ENCODE data around the gene WDR64. TPM values are rescaled to one million over a fixed set of nuclear protein-coding genes. Genes with fewer than 3 reads are reported as not detected.

WDR64 gene
- total and polyA plus RNA-seq, 4 experiments from 2014 or later = 0.16 TPM; not detected in 3

- peaks cover 0 to 3% (median 0%) of the 10 kb centered on the region in 4 donors for H3K4me1 Mint-ChIP-seq
- H3K36me3 Mint-ChIP-seq = peaks cover 1 to 20% of the 10 kb centered on the region in 2 donors
- peaks cover 0 to 10% of the 10 kb centered on the region in 2 donors for H3K27me3 Mint-ChIP-seq
- ChIA-PET POLR2A (ENCODE audit: partially characterized antibody) (no interaction called here), CTCF (ENCODE audit: partially characterized antibody) (interaction anchor here (1.3 kb wide), 1 partner anchor 73 kb away, joined by 3 read pairs; no protein-coding TSS in a partner anchor)
- no peak overlapping the region for H3K4me3 Mint-ChIP-seq
- H3K4me3 ChIP-seq (ENCODE audit: low read length in 2 of 2) = no peak overlapping the region
- H3K27me3 ChIP-seq (ENCODE audit: insufficient read depth, low read length) = no peaks in the 10 kb centered on the region
- no peak overlapping the region for H3K27ac ChIP-seq (ENCODE audit: low read depth, low read length)
- no peaks in the 10 kb centered on the region for H3K4me1 ChIP-seq (ENCODE audit: insufficient read depth, low read length)
- H3K9me3 ChIP-seq (ENCODE audit: control insufficient read depth in 1 of 2, low read length in 2 of 2) = no peaks in the 10 kb centered on the region
- no peaks in the 10 kb centered on the region for H3K36me3 ChIP-seq (ENCODE audit: insufficient read depth, low read length)
- no peak for DNase-seq
- H3K9me3 Mint-ChIP-seq = peaks cover 0 to 4% (median 0%) of the 10 kb centered on the region in 8 donors
- intact Hi-C loops (cut with micrococcal nuclease) = no loop called here
- H3K27ac Mint-ChIP-seq = no peak overlapping the region
Measured at GRCh38 chr1:241684108-241684507, 32.0 kb downstream of the WDR64 start.

DNA sequence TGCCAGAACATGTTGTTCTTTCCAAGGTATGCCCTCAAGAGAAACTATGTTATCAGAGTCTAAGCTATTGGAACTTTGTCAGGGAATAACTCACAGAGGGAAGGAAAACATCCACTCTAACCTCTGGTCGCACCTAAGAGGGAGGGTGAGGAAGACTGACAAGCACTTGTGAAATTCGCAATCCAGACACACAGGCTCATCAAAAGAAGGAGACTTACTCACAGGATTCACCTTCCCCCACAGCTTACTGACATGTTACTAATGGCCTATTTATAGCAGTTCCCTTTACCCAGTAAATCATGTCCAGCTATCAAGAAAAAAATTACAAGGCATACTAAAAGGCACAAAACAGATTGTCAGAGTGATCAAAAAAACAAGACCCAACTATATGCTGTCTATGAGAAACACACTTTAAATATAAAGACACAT, 36.9 kb downstream of the WDR64 start:
- H3K4me3 Mint-ChIP-seq = no peak overlapping the region
- Histone ChIP-seq H3K27ac (ENCODE audit: low read depth, low read length) (no peak overlapping the region), H3K27me3 (ENCODE audit: insufficient read depth, low read length) (no peaks in the 10 kb centered on the region), H3K4me1 (ENCODE audit: insufficient read depth, low read length) (no peaks in the 10 kb centered on the region), H3K9me3 (ENCODE audit: control insufficient read depth in 1 of 2, low read length in 2 of 2) (no peaks in the 10 kb centered on the region), H3K36me3 (ENCODE audit: insufficient read depth, low read length) (no peaks in the 10 kb centered on the region), H3K4me3 (ENCODE audit: low read length in 2 of 2) (no peak overlapping the region)
- H3K36me3 Mint-ChIP-seq = peaks cover 0 to 1% of the 10 kb centered on the region in 2 donors
- DNase-seq = no peak
- intact Hi-C loops (cut with micrococcal nuclease) = no loop called here
- H3K9me3 Mint-ChIP-seq = peaks cover 0 to 3% (median 0%) of the 10 kb centered on the region in 8 donors
- POLR2A ChIA-PET (ENCODE audit: partially characterized antibody) = no interaction called here
- H3K27me3 Mint-ChIP-seq = peaks cover 0 to 14% of the 10 kb centered on the region in 2 donors
- H3K4me1 Mint-ChIP-seq = peaks cover 4 to 11% (median 6%) of the 10 kb centered on the region in 4 donors
- H3K27ac Mint-ChIP-seq = no peak overlapping the region
- CTCF ChIA-PET (ENCODE audit: partially characterized antibody) = no interaction called here

GRCh38 chr1:241695246-241696171, 43.4 kb downstream of the WDR64 start:
- H3K27me3 Mint-ChIP-seq = no peaks in the 10 kb centered on the region
- Histone ChIP-seq H3K27ac (ENCODE audit: low read depth, low read length) (no peak overlapping the region), H3K4me1 (ENCODE audit: insufficient read depth, low read length) (no peaks in the 10 kb centered on the region), H3K36me3 (ENCODE audit: insufficient read depth, low read length) (no peaks in the 10 kb centered on the region), H3K27me3 (ENCODE audit: insufficient read depth, low read length) (no peaks in the 10 kb centered on the region), H3K9me3 (ENCODE audit: control insufficient read depth in 1 of 2, low read length in 2 of 2) (no peaks in the 10 kb centered on the region), H3K4me3 (ENCODE audit: low read length in 2 of 2) (no peak overlapping the region)
- CTCF ChIA-PET (ENCODE audit: partially characterized antibody) = no interaction called here
- no peak overlapping the region for H3K4me3 Mint-ChIP-seq
- no peaks in the 10 kb centered on the region for H3K4me1 Mint-ChIP-seq
- H3K27ac Mint-ChIP-seq = no peak overlapping the region
- POLR2A ChIA-PET (ENCODE audit: partially characterized antibody) = no interaction called here
- DNase-seq = no peak
- H3K36me3 Mint-ChIP-seq = no peaks in the 10 kb centered on the region
- H3K9me3 Mint-ChIP-seq = peaks cover 0 to 3% (median 0%) of the 10 kb centered on the region in 8 donors
- intact Hi-C loops (cut with micrococcal nuclease) = no loop called here

DNA sequence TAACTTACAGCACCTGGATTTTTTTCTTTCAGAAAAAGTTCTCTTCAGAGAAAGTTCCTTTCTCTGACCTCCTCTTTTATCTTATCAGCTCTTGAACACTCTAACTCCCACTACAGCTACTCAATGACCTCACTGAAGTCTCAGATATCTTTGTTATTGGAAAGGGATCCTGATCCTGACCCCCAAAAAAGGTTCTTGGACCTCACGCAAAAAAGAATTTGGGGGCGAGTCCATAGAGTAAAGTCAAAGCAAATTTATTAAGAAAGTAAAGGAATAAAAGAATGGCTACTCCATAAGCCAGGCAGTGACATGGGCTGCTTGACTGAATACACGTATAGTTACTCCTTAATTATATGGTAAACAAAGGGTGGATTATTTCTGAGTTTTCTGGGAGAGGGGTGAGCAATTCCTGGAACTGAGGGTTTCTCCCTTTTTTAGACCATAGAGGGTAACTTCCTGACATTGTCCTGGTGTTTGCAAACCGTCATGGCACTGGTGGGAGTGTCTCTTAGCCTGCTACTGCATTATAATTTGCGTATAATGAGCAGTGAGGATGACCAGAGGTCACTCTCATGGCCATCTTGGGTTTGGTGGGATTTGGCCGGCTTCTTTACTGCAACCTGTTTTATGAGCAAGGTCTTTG, 44.2 kb downstream of the WDR64 start:
- H3K4me3 ChIP-seq (ENCODE audit: low read length in 2 of 2) = no peak overlapping the region
- Mint-ChIP-seq H3K27ac (no peak overlapping the region), H3K4me3 (no peak overlapping the region), H3K27me3 (peaks cover 0 to 2% of the 10 kb centered on the region in 2 donors), H3K4me1 (no peaks in the 10 kb centered on the region), H3K36me3 (no peaks in the 10 kb centered on the region), H3K9me3 (peaks cover 0 to 3% (median 0%) of the 10 kb centered on the region in 8 donors)
- CTCF ChIA-PET (ENCODE audit: partially characterized antibody) = no interaction called here
- no peak overlapping the region for H3K27ac ChIP-seq (ENCODE audit: low read depth, low read length)
- DNase-seq = no peak
- intact Hi-C loops (cut with micrococcal nuclease) = no loop called here
- no peaks in the 10 kb centered on the region for H3K36me3 ChIP-seq (ENCODE audit: insufficient read depth, low read length)
- POLR2A ChIA-PET (ENCODE audit: partially characterized antibody) = no interaction called here
- H3K4me1 ChIP-seq (ENCODE audit: insufficient read depth, low read length) = no peaks in the 10 kb centered on the region
- H3K9me3 ChIP-seq (ENCODE audit: control insufficient read depth in 1 of 2, low read length in 2 of 2) = no peaks in the 10 kb centered on the region
- no peaks in the 10 kb centered on the region for H3K27me3 ChIP-seq (ENCODE audit: insufficient read depth, low read length)

GRCh38 chr1:241696815-241697639, 44.9 kb downstream of the WDR64 start:
- Histone ChIP-seq H3K27me3 (ENCODE audit: insufficient read depth, low read length) (no peaks in the 10 kb centered on the region), H3K4me3 (ENCODE audit: low read length in 2 of 2) (no peak overlapping the region), H3K9me3 (ENCODE audit: control insufficient read depth in 1 of 2, low read length in 2 of 2) (no peaks in the 10 kb centered on the region), H3K36me3 (ENCODE audit: insufficient read depth, low read length) (no peaks in the 10 kb centered on the region), H3K27ac (ENCODE audit: low read depth, low read length) (no peak overlapping the region), H3K4me1 (ENCODE audit: insufficient read depth, low read length) (no peaks in the 10 kb centered on the region)
- no peak overlapping the region for H3K27ac Mint-ChIP-seq
- H3K27me3 Mint-ChIP-seq = peaks cover 0 to 2% of the 10 kb centered on the region in 2 donors
- POLR2A ChIA-PET (ENCODE audit: partially characterized antibody) = no interaction called here
- DNase-seq = no peak
- intact Hi-C loops (cut with micrococcal nuclease) = no loop called here
- H3K4me1 Mint-ChIP-seq = no peaks in the 10 kb centered on the region
- no peak overlapping the region for H3K4me3 Mint-ChIP-seq
- H3K36me3 Mint-ChIP-seq = no peaks in the 10 kb centered on the region
- H3K9me3 Mint-ChIP-seq = peaks cover 0 to 3% (median 0%) of the 10 kb centered on the region in 8 donors
- CTCF ChIA-PET (ENCODE audit: partially characterized antibody) = no interaction called here

DNA sequence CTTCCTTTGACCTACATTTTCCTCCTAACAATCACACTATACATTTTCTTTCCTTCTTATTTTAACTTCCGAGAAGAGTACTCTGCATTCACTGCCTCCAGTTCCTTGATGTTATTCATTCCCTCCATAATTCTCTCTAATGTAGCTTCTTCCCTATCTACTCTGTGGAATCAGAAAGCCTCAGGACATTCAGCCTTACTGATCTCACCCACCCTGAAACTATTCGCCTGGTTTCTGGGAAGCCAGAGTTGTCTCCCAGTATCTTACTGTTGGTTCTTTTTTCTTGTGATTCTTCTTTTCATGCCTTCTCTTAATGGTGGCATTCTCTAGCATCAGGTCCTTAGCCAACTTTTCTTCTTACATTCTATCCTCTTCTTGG, 45.5 kb downstream of the WDR64 start:
- H3K36me3 Mint-ChIP-seq = no peaks in the 10 kb centered on the region
- ChIA-PET POLR2A (ENCODE audit: partially characterized antibody) (no interaction called here), CTCF (ENCODE audit: partially characterized antibody) (no interaction called here)
- no peak overlapping the region for H3K4me3 Mint-ChIP-seq
- Histone ChIP-seq H3K27ac (ENCODE audit: low read depth, low read length) (no peak overlapping the region), H3K27me3 (ENCODE audit: insufficient read depth, low read length) (no peaks in the 10 kb centered on the region), H3K9me3 (ENCODE audit: control insufficient read depth in 1 of 2, low read length in 2 of 2) (no peaks in the 10 kb centered on the region), H3K4me1 (ENCODE audit: insufficient read depth, low read length) (no peaks in the 10 kb centered on the region), H3K4me3 (ENCODE audit: low read length in 2 of 2) (no peak overlapping the region), H3K36me3 (ENCODE audit: insufficient read depth, low read length) (no peaks in the 10 kb centered on the region)
- intact Hi-C loops (cut with micrococcal nuclease) = no loop called here
- no peak overlapping the region for H3K27ac Mint-ChIP-seq
- H3K9me3 Mint-ChIP-seq = no peaks in the 10 kb centered on the region
- no peak for DNase-seq
- peaks cover 0 to 2% of the 10 kb centered on the region in 2 donors for H3K27me3 Mint-ChIP-seq
- no peaks in the 10 kb centered on the region for H3K4me1 Mint-ChIP-seq

DNA sequence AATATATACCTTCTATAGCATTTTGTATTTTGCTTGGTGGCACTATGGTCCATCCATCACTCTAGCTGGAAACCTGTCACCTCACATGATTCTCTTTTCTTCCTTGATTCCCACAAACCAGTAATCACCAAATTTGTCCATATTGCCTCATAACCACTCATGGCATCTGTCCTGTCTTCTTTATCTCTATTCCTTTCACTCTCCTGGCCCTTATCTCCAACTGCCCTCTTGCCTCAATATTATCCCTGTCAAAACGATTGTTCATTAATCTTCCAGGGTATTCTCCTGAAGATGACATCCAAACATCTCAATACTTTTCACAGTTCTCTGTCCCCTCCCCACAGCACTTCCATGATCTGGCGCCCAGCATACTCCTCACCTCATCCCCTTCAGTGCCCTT, 46.1 kb downstream of the WDR64 start:
- POLR2A ChIA-PET (ENCODE audit: partially characterized antibody) = no interaction called here

More for the DNA sequence above, 46.1 kb downstream of the WDR64 start:
- DNase-seq = no peak
- Histone ChIP-seq H3K36me3 (ENCODE audit: insufficient read depth, low read length) (no peaks in the 10 kb centered on the region), H3K27ac (ENCODE audit: low read depth, low read length) (no peak overlapping the region), H3K4me3 (ENCODE audit: low read length in 2 of 2) (no peak overlapping the region), H3K27me3 (ENCODE audit: insufficient read depth, low read length) (no peaks in the 10 kb centered on the region), H3K4me1 (ENCODE audit: insufficient read depth, low read length) (no peaks in the 10 kb centered on the region), H3K9me3 (ENCODE audit: control insufficient read depth in 1 of 2, low read length in 2 of 2) (no peaks in the 10 kb centered on the region)
- peaks cover 0 to 2% of the 10 kb centered on the region in 2 donors for H3K27me3 Mint-ChIP-seq
- no peaks in the 10 kb centered on the region for H3K9me3 Mint-ChIP-seq
- H3K4me1 Mint-ChIP-seq = no peaks in the 10 kb centered on the region
- no peak overlapping the region for H3K4me3 Mint-ChIP-seq
- intact Hi-C loops (cut with micrococcal nuclease) = no loop called here
- H3K27ac Mint-ChIP-seq = no peak overlapping the region
- CTCF ChIA-PET (ENCODE audit: partially characterized antibody) = no interaction called here
- H3K36me3 Mint-ChIP-seq = no peaks in the 10 kb centered on the region

Data from CD4-positive, alpha-beta memory T cell (primary cell).